GM18858 (cell line): Measurements from ENCODE around the gene ANKRD13B.
"Not testable (repeated sequence)": the region's sequence is repeated elsewhere in the genome, so short reads cannot be mapped to it uniquely, and the experiment has no call there.

Experiments used
- ATAC-seq: cut with Tn5 transposase; IDR thresholded peaks from one replicate; pipeline ENCODE4 v1.9.1; 2021; ENCODE audit not compliant: unreplicated experiment

The ANKRD13B gene

GRCh38 chr17:29640413-29640812 lies 47.5 kb downstream of the ANKRD13B start:
- ATAC-seq = no peak

- ATAC-seq = no peak
These were observed 48.2 kb downstream of the ANKRD13B start for GRCh38 chr17:29640981-29641642.

- ATAC-seq = no peak
These were observed 49.3 kb downstream of the ANKRD13B start for GRCh38 chr17:29642171-29642611.

GRCh38 chr17:29643817-29644160 lies 50.9 kb downstream of the ANKRD13B start:
- no peak for ATAC-seq

GRCh38 chr17:29645515-29646051 lies 52.7 kb downstream of the ANKRD13B start:
- no peak for ATAC-seq

- no peak for ATAC-seq
These were observed 55.1 kb downstream of the ANKRD13B start for GRCh38 chr17:29648005-29648404.

GRCh38 chr17:29649359-29649758 lies 56.4 kb downstream of the ANKRD13B start:
- no peak for ATAC-seq

- ATAC-seq = no peak
These were observed 57.5 kb downstream of the ANKRD13B start for GRCh38 chr17:29650396-29650795.

GRCh38 chr17:29651913-29652312 lies 59.0 kb downstream of the ANKRD13B start:
- ATAC-seq = not testable (repeated sequence)

- ATAC-seq = no peak
These were observed 60.0 kb downstream of the ANKRD13B start for GRCh38 chr17:29652976-29653375.

GRCh38 chr17:29653995-29654714 lies 61.2 kb downstream of the ANKRD13B start:
- ATAC-seq = no peak

GRCh38 chr17:29655323-29655722 lies 62.4 kb downstream of the ANKRD13B start:
- ATAC-seq = no peak

GRCh38 chr17:29659155-29659554 lies 66.2 kb downstream of the ANKRD13B start:
- ATAC-seq = no peak

GRCh38 chr17:29661213-29661612 lies 68.3 kb downstream of the ANKRD13B start:
- ATAC-seq = no peak

- no peak for ATAC-seq
These were observed 70.2 kb downstream of the ANKRD13B start for GRCh38 chr17:29663155-29663554.
